HG02938 (cell line): Measurements from ENCODE around the gene BRPF1.
A peak's percentile ranks its signal among the peaks of the same experiment; 100 is the strongest.

Experiments
- ATAC-seq: cut with Tn5 transposase; IDR thresholded peaks from one replicate; pipeline ENCODE4 v1.9.1; 2021; ENCODE audit warnings: mild to moderate bottlenecking, moderate library complexity; ENCODE audit not compliant: unreplicated experiment

The BRPF1 gene

GRCh38 chr3:9731206-9732079, at the start of gene BRPF1:
Gene BRPF1, plus strand, starts transcription at chr3:9731735. Its CDS starts 2,406 bp downstream, at chr3:9734141.
- peak; percentile 83 for ATAC-seq

GRCh38 chr3:9682096-9682495, 49.4 kb upstream of the BRPF1 start:
- ATAC-seq: no peak

- ATAC-seq: no peak
Measured at GRCh38 chr3:9683426-9683825, 48.1 kb upstream of the BRPF1 start.

- ATAC-seq: no peak
Measured at GRCh38 chr3:9685216-9686049, 46.1 kb upstream of the BRPF1 start.

- no peak for ATAC-seq
Measured at GRCh38 chr3:9686050-9686550, 45.4 kb upstream of the BRPF1 start.

- no peak for ATAC-seq
Measured at GRCh38 chr3:9686703-9687102, 44.8 kb upstream of the BRPF1 start.

GRCh38 chr3:9687514-9687913, 44.0 kb upstream of the BRPF1 start:
- ATAC-seq: no peak

GRCh38 chr3:9688961-9689360, 42.6 kb upstream of the BRPF1 start:
- ATAC-seq: no peak

- ATAC-seq: no peak
Measured at GRCh38 chr3:9689757-9690156, 41.8 kb upstream of the BRPF1 start.

GRCh38 chr3:9690451-9691450, 40.8 kb upstream of the BRPF1 start:
- peak; percentile 91 for ATAC-seq

GRCh38 chr3:9691636-9692035, 39.9 kb upstream of the BRPF1 start:
- no peak for ATAC-seq

GRCh38 chr3:9692416-9692815, 39.1 kb upstream of the BRPF1 start:
- no peak for ATAC-seq

GRCh38 chr3:9695345-9695744, 36.2 kb upstream of the BRPF1 start:
- no peak for ATAC-seq

GRCh38 chr3:9695746-9696145, 35.8 kb upstream of the BRPF1 start:
- no peak for ATAC-seq

GRCh38 chr3:9696480-9697220, 34.9 kb upstream of the BRPF1 start:
- no peak for ATAC-seq

GRCh38 chr3:9697892-9698291, 33.6 kb upstream of the BRPF1 start:
- ATAC-seq: no peak

- no peak for ATAC-seq
Measured at GRCh38 chr3:9698293-9698692, 33.2 kb upstream of the BRPF1 start.

GRCh38 chr3:9700536-9700935, 31.0 kb upstream of the BRPF1 start:
- no peak for ATAC-seq

GRCh38 chr3:9701006-9701405, 30.5 kb upstream of the BRPF1 start:
- no peak for ATAC-seq

GRCh38 chr3:9701711-9702110, 29.8 kb upstream of the BRPF1 start:
- ATAC-seq: no peak
